GM19452 (cell line): ENCODE measurements around the gene GRAMD2A.

ENCODE experiments used
- ATAC-seq: cut with Tn5 transposase; IDR thresholded peaks from one replicate; pipeline ENCODE4 v1.9.1; 2021; ENCODE audit not compliant: unreplicated experiment

The GRAMD2A gene

DNA sequence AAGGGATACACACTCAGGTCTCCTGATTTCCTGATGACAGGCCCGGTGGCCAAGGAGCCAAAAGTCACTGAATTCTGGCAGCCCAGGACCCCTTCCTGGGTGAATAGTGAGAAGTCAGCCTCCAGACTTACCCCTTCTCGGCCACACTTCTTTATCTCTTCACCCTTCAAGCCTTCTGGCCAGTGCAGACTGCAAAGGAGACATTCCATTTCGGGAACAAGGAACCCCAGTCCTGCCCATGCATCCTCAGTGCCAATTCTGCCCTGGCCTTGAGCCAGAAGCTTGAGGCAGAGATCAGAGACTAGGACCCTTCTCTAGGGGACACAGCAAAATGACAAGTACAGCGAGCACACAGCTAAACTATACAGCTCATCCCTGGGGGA, 28.8 kb downstream of the GRAMD2A start:
- no peak for ATAC-seq

DNA sequence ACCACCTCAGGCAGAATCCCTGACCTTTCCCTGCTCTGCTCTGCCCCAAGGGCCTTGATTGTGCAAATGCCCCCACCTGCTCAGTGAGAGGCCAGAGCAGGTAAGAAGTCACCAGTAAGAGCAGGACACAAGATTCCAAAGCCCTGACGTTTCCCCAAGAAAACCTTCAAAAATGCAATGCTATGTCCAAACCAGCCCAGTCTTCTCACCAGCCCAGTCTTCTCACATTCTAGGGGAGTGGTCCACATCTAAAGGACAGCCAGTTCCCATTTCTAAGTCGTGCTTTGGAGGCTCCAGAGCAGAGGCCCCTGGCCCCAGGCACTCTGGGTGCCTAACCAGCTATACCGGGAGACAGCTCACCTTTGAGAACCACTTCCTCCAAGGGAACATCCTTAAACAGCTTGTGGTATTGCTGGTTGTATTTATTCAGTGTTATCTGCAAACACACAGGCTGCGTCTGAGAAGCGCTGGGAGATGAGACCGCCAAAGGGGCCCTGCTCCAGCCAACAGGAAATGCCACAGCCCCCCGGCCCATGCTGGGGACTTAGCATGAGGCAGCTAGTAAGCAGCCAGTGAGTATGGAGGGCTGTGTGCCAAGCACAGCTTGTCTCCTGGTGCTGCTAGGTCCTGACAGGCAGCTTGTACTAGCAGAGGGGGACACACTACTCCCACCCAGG, 29.3 kb downstream of the GRAMD2A start:
- no peak for ATAC-seq

DNA sequence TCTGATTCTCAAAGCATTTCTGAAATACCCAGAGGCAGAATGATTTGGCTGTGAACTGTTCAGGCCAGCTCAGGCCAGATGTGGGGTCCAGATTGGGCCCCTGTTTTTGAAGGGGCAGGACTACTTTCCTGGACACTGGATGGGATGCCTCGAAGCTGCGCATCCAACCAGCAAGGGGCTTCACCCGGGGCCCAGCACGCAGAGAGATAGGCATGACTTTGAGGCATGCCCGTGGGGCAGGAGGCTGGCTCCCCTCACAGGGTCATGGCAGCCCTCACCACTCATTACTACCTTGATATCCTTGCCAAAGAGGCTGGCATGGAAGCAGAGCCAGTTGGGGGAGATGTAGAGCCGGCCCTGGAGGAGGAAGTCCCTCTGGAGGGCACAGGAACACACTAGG, 30.1 kb downstream of the GRAMD2A start:
- ATAC-seq, result no peak

- ATAC-seq, result no peak
These were observed 30.7 kb downstream of the GRAMD2A start for GRCh38 chr15:72166716-72167417.

DNA sequence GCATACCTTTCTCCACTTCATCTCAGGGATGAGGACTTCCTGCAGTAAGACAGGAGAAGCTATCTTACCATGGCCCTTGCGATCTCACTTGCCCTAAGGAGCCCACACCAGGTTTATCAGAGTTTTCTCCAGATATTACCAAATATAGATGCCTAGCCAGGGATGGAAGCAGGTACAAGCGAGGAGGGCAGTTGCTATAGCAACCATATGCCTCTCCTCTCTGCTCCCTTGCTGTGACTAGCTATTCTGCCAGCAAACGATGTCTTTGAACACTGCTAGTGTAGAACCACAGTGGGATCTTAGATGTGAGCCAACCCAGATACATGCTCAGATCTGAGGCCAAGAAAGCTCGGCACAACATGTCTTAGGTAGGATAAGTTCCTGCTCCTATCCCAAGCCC, 33.9 kb downstream of the GRAMD2A start:
- ATAC-seq, result no peak

DNA sequence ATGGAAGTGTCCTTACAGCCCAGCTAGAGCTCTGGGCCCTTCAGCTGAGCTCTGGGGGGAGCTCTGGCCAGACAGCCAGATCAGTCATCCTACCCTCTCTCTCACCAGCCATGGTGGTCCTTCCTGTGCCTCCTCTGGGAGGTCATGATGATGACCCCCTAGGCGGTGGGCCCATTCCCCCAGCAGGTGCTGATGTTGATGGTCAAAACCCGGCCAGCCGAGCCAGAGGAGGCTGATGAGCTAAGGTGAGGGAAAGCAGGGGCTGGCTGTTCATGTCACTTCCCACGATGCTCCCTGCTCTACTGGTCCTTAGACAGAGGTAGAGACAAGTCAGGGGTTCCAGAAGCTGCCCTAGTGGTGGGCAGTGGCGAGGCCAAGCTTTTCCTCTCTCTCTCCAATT, 35.0 kb downstream of the GRAMD2A start:
- ATAC-seq, result no peak

GRCh38 chr15:72161361-72162132, 36.0 kb downstream of the GRAMD2A start:
- no peak for ATAC-seq

GRCh38 chr15:72160696-72161245, 36.8 kb downstream of the GRAMD2A start:
- ATAC-seq, result no peak

- ATAC-seq, result no peak
These were observed 40.7 kb downstream of the GRAMD2A start for GRCh38 chr15:72156928-72157327.

GRCh38 chr15:72155635-72156616, 41.7 kb downstream of the GRAMD2A start:
- ATAC-seq, result no peak

DNA sequence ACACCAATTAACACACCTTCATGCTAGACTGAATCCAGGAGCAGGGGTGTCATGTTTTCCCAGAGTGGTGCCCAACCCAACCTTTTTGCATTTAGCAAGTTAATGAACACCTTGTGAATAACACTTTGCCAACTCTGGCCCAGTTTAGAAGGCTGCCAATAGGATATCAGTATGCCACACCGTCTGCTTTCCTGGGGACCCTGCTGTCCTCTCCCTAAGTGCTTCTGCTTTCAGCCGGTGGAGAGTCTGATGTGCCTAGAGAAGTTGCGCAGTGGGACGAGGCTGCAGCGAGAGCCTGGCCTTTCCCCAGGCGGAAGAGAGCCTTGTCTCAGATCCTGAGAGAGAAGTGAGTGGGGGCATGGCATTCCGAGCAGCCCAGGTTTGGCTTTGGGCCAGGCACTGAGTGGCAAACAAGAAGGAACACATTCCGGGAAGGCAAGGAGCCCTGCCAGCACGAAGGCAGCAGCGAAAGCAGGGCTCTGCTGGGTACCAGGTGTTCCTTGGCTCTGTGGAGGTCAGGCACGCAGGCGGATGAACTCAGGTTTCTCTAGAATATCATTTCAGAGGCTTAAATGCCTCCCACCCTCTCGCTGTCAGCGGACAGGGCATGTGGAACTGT, 42.5 kb downstream of the GRAMD2A start:
- no peak for ATAC-seq

DNA sequence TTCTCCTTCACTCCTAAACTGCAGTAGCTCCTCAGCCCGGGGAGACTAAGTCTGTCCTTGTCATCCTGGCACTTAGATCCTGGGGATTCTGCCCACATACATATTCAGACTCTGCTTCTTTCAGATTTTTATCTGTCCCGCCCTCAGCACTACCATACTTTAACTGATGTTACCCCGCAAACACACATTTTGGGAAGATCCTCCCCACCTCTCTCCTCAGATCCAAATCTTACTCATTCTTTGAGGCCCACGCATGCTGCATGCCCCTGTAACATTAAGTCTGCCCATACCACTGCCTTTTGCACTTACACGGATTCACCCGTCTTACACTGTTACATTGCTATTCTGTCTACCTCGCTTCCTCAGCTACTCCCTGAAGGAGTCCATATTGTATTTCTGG, 43.3 kb downstream of the GRAMD2A start:
- no peak for ATAC-seq

GRCh38 chr15:72153269-72154000, 44.2 kb downstream of the GRAMD2A start:
- no peak for ATAC-seq

DNA sequence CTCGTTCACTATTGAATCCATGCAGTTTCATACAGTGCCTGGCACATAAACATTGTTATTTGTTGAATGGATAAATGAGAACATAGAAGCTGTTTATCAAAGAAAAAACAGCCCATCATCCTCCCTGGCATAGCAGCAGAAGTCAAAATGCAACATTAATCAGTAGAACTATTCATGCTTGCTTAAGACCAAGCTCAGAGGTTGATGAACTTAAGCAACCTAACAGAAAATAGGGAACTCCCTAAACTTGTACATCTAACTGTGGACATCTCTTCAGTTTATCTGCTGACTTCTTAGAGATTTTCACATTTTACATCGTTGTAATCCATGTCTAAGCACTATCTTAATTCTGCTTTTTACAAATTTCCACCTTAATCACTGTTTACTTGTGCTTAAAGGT, 50.2 kb downstream of the GRAMD2A start:
- no peak for ATAC-seq

- no peak for ATAC-seq
These were observed 50.7 kb downstream of the GRAMD2A start for GRCh38 chr15:72146934-72147333.

- ATAC-seq, result no peak
These were observed 51.4 kb downstream of the GRAMD2A start for GRCh38 chr15:72146221-72146620.

DNA sequence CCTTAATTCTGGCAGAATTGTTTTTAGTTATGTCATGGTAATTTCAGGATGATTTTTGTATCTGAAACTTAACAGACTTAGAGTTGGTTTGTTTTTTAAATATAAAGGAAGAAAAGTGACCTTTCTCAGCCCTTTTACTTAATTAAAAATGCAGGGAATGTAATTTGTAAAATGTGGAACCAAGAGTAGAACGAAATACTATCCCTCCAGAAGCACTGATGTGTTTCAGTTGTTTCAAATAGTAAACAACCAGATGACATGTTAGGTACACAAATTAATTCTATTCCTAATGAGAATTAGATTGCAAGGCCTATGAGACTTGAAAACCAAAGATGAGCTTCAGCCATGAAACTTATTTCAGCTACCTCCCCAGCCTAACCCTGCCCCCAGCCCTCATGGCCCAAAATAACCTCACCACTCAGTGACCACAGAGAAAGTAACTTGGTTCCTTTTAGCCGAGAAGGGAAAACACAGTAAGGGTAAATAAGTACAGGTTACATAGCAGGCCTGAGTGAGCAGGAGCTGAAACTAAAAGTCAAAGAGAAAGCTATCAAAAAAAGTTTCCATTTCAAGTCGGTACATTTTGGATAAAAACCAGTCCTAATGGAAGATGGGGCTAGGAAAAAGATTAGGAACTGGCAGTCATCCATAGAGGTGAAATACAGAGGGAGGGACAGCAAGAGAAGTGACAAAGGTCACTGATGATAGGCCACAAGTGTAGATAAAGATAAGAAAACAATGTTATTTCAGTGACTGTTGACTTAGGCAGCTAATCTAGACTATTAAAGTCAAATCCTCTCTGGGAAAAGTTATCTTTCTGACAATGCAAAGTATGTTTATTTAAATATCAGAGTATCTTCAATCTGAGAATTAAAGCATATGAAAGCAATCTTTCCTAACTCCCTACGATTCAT, 56.2 kb downstream of the GRAMD2A start:
- ATAC-seq, result peak; percentile 100

DNA sequence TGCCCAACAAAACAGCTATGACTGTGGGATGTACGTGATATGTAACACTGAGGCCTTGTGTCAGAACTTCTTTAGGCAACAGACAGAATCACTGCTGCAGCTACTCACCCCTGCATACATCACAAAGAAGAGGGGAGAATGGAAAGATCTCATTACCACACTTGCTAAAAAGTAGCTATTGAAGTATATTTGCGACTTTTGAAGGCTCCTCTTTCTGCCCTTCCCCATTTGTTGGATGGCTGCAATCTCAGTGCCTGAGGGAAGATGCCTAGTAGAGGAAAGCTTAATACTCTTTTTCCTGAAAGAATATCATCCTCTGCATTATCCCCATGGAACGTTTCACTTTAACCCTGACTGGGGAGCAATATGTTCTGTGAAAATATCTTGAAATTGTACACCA, 57.5 kb downstream of the GRAMD2A start:
- no peak for ATAC-seq
